GM04504 (cell line): ENCODE results near the gene COX7B2.

ENCODE experiments used
- DNase-seq: peaks from one replicate; pipeline ENCODE4 v3.0.0-alpha.2; 2012; ENCODE audit warnings: low read depth

Gene COX7B2

DNA sequence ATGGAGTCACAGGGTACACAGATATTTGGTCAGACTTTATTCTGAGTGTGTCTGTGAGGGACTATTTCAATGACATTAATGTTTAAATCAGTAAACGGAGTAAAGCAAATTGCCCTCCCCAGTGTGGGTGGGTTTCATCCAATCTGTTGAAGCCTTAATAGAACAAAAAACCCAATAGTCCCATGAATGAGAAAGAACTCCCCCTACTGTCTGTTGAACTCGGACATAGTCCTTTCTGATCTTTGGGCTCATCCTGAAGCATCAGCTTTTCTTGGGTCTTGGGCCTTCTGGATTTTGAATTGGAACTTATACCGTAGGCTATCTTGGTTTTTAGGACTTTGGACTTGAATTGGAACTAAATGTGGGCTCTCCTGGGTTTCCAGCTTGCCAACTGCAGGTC, 193.6 kb downstream of the COX7B2 start:
- no peak for DNase-seq

DNA sequence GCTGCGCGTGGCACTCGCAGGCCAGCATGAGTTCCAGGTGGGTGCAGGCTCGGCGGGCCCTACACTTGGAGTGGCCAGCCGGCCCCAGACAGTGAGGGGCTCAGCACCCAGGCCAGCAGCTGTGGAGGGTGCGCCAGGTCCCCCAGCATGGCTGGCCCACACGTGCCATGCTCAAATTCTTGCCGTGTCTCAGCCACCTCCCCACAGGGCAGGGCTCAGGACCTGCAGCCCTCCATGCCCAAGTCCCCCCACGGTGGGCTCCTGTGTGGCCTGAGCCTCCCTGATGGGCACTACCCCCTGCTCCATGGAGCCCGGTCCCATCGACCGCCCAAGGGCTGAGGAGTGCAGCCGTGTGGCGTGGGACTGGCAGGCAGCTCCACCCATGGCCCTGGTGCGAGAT, 210.2 kb downstream of the COX7B2 start:
- no peak for DNase-seq
